GM06990 (cell line): ENCODE data around the gene SERTM2.

Experiments
- DNase-seq: peaks from one replicate; pipeline ENCODE4 v3.0.0-alpha.2; 2011; ENCODE audit not compliant: insufficient read length; ENCODE audit errors: extremely low read depth
- H3K27me3 ChIP-seq: replicated peaks from 2 replicates; pipeline ENCODE4 v1.6.0; 2011; ENCODE audit warnings: low read length; ENCODE audit not compliant: control insufficient read depth, insufficient read depth
- H3K36me3 ChIP-seq: 2 replicates; pipeline ENCODE4 v1.5.1; 2011; ENCODE audit warnings: low read length; ENCODE audit not compliant: control insufficient read depth, insufficient read depth
- H3K4me3 ChIP-seq: replicated peaks from 2 replicates; pipeline ENCODE4 v1.5.1; 2011; ENCODE audit warnings: low read depth, mild to moderate bottlenecking, control low read depth, low read length
- TF ChIP-seq, protein P1 (sequence below): IDR thresholded peaks from 2 replicates; pipeline ENCODE4 v1.5.1; 2011; ENCODE audit warnings: low read length, control low read depth, mild to moderate bottlenecking, inconsistent platforms; ENCODE audit not compliant: insufficient read depth, poor library complexity, severe bottlenecking

The SERTM2 gene

DNA sequence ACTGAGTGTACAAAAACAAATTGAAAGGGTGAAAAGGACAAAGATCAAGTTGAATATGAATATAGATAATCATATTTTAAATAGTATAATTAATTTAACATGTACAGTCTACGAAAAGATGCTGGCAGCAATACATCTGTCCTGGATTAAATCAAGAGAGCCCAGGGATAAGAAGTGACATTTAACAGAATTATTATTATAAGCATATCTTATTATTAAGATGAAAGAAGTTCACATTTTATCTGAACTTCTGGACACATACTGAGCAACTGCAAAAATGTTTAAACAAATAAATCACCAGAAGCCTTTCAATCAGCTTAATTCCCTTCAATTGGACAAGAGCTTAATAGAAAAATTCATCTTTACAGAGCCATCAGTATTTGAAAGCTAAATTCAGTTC lies 50.4 kb downstream of the SERTM2 start:
- DNase-seq = no peak
- TF ChIP-seq, protein P1, sequence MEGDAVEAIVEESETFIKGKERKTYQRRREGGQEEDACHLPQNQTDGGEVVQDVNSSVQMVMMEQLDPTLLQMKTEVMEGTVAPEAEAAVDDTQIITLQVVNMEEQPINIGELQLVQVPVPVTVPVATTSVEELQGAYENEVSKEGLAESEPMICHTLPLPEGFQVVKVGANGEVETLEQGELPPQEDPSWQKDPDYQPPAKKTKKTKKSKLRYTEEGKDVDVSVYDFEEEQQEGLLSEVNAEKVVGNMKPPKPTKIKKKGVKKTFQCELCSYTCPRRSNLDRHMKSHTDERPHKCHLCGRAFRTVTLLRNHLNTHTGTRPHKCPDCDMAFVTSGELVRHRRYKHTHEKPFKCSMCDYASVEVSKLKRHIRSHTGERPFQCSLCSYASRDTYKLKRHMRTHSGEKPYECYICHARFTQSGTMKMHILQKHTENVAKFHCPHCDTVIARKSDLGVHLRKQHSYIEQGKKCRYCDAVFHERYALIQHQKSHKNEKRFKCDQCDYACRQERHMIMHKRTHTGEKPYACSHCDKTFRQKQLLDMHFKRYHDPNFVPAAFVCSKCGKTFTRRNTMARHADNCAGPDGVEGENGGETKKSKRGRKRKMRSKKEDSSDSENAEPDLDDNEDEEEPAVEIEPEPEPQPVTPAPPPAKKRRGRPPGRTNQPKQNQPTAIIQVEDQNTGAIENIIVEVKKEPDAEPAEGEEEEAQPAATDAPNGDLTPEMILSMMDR = no peak
- H3K4me3 ChIP-seq = no peak overlapping the region
- no peaks in the 10 kb centered on the region for H3K36me3 ChIP-seq
- no peaks in the 10 kb centered on the region for H3K27me3 ChIP-seq

DNA sequence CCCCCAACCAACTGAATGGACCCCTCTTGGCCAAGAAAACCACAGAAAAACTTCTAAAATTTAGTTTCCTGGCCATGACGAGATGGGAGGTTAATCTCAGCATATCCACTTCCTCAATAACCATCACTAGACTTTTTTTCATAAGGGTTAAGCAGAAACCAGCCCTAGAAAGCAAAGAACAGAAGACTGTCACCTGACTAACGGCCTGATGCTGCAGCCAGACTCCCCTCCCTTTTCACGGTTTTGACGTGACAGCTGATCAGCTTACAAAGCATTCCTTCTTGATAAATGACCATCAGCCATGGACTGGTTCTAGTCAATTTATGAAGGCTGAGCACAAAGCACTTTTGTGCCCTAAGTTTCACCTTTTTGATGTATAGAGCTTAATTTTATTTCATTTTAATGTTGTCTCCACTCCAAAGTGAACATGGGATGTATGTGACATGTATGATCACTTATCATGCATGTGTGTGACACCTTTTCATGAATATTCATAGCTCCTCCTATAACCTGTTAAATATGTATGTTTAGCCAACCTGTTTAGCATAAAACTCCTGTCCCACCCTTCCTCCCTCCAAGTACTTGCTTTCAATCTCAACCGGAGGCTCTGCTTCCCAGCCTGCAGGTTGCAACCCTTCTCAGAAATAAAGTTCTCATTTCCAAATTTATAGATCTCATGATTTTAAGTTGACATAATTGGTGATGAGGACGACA lies 56.3 kb downstream of the SERTM2 start:
- H3K27me3 ChIP-seq = no peaks in the 10 kb centered on the region

DNA sequence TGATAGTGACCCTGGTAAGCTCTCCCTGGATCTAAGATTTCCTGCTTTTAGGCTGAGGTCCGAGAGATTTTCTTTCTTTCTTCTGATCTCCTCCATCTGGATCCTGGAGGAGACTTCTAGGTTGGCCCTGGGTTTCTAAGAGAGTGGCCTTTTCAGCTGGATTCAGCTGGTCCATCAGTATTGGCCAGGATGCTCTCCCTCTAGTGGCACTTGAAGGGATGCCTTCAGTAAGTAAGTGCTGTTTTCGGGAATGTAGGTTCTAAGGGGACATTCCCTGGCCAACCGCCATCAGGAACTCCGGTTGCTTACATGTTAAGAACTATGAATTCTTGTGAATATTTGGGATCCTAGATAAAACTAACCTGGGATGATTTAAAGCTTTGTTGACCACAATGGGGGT lies 56.9 kb downstream of the SERTM2 start:
- Histone ChIP-seq H3K36me3 (no peaks in the 10 kb centered on the region), H3K27me3 (no peaks in the 10 kb centered on the region), H3K4me3 (no peak overlapping the region)
- TF ChIP-seq, protein P1 = peak; percentile 41
- DNase-seq = no peak

More for the DNA sequence above, 56.3 kb downstream of the SERTM2 start:
- no peak overlapping the region for H3K4me3 ChIP-seq
- no peak for DNase-seq
- no peaks in the 10 kb centered on the region for H3K36me3 ChIP-seq
- TF ChIP-seq, protein P1 = no peak

DNA sequence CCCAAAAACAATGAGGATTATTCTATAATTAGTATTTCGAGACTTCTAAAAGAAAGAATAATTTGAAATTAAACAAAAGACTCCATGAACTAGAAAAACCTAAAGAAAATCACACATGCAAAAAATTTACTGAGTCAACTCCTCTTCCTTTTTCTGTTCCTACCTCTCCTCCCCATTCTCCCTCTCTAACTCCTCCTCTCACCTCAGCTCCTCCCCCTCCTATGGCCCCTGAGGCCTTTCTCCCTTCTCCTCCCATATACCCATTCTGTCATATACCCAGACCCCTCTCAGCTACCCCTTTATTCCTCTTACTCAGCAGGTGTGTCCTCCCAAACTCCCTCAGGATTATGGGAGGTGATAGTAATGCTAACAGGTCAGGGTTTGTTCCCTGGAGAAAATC lies 57.4 kb downstream of the SERTM2 start:
- Histone ChIP-seq H3K36me3 (no peaks in the 10 kb centered on the region), H3K27me3 (no peaks in the 10 kb centered on the region), H3K4me3 (no peak overlapping the region)
- TF ChIP-seq, protein P1 = no peak
- DNase-seq = no peak
